ENCODE results near the gene ATP8B3. TPM values are rescaled to one million over a fixed set of nuclear protein-coding genes. Genes with fewer than 3 reads are reported as not detected.

ATP8B3 gene
- total RNA-seq, 1 donor from 2014 or later, result 5.2 TPM

GRCh38 chr19:1779574-1779973 is 32.5 kb downstream of the ATP8B3 start:
- DNase-seq (ENCODE audit: extremely low spot score, unreplicated experiment), result no peak
- H3K27me3 Mint-ChIP-seq (ENCODE audit: unreplicated experiment), result peaks cover 50% of the 10 kb centered on the region
- no peak overlapping the region for H3K4me3 Mint-ChIP-seq (ENCODE audit: unreplicated experiment)
- no peak for TF ChIP-seq CTCF (IDR thresholded peaks at IDR 0.05)
- H3K36me3 Mint-ChIP-seq (ENCODE audit: unreplicated experiment), result no peaks in the 10 kb centered on the region
- no peaks in the 10 kb centered on the region for H3K9me3 Mint-ChIP-seq (ENCODE audit: unreplicated experiment)
- peaks cover 6% of the 10 kb centered on the region for H3K4me1 Mint-ChIP-seq (ENCODE audit: unreplicated experiment)
- no peak overlapping the region for H3K27ac Mint-ChIP-seq (ENCODE audit: unreplicated experiment)

GRCh38 chr19:1777149-1777548 is 34.9 kb downstream of the ATP8B3 start:
- no peaks in the 10 kb centered on the region for H3K36me3 Mint-ChIP-seq (ENCODE audit: unreplicated experiment)
- H3K27me3 Mint-ChIP-seq (ENCODE audit: unreplicated experiment), result peaks cover 64% of the 10 kb centered on the region
- H3K4me1 Mint-ChIP-seq (ENCODE audit: unreplicated experiment), result peaks cover 6% of the 10 kb centered on the region
- H3K9me3 Mint-ChIP-seq (ENCODE audit: unreplicated experiment), result no peaks in the 10 kb centered on the region
- no peak for TF ChIP-seq CTCF (IDR thresholded peaks at IDR 0.05)
- no peak overlapping the region for H3K4me3 Mint-ChIP-seq (ENCODE audit: unreplicated experiment)
- no peak overlapping the region for H3K27ac Mint-ChIP-seq (ENCODE audit: unreplicated experiment)
- DNase-seq (ENCODE audit: extremely low spot score, unreplicated experiment), result no peak

GRCh38 chr19:1776606-1777147 is 35.4 kb downstream of the ATP8B3 start:
- no peak for TF ChIP-seq CTCF (IDR thresholded peaks at IDR 0.05)
- Mint-ChIP-seq H3K36me3 (ENCODE audit: unreplicated experiment) (no peaks in the 10 kb centered on the region), H3K4me3 (ENCODE audit: unreplicated experiment) (no peak overlapping the region), H3K4me1 (ENCODE audit: unreplicated experiment) (peaks cover 6% of the 10 kb centered on the region), H3K27me3 (ENCODE audit: unreplicated experiment) (peaks cover 64% of the 10 kb centered on the region), H3K27ac (ENCODE audit: unreplicated experiment) (no peak overlapping the region), H3K9me3 (ENCODE audit: unreplicated experiment) (no peaks in the 10 kb centered on the region)
- DNase-seq (ENCODE audit: extremely low spot score, unreplicated experiment), result no peak

GRCh38 chr19:1775951-1776605 is 36.0 kb downstream of the ATP8B3 start:
- H3K27me3 Mint-ChIP-seq (ENCODE audit: unreplicated experiment), result peaks cover 65% of the 10 kb centered on the region
- H3K9me3 Mint-ChIP-seq (ENCODE audit: unreplicated experiment), result peaks cover 2% of the 10 kb centered on the region
- no peak overlapping the region for H3K27ac Mint-ChIP-seq (ENCODE audit: unreplicated experiment)
- H3K4me3 Mint-ChIP-seq (ENCODE audit: unreplicated experiment), result no peak overlapping the region
- H3K36me3 Mint-ChIP-seq (ENCODE audit: unreplicated experiment), result no peaks in the 10 kb centered on the region
- no peak for TF ChIP-seq CTCF (IDR thresholded peaks at IDR 0.05)
- peaks cover 6% of the 10 kb centered on the region for H3K4me1 Mint-ChIP-seq (ENCODE audit: unreplicated experiment)
- DNase-seq (ENCODE audit: extremely low spot score, unreplicated experiment), result no peak

GRCh38 chr19:1774989-1775772 is 36.9 kb downstream of the ATP8B3 start:
- DNase-seq (ENCODE audit: extremely low spot score, unreplicated experiment), result no peak
- Mint-ChIP-seq H3K4me1 (ENCODE audit: unreplicated experiment) (peaks cover 6% of the 10 kb centered on the region), H3K36me3 (ENCODE audit: unreplicated experiment) (no peaks in the 10 kb centered on the region), H3K9me3 (ENCODE audit: unreplicated experiment) (peaks cover 9% of the 10 kb centered on the region), H3K27me3 (ENCODE audit: unreplicated experiment) (peaks cover 64% of the 10 kb centered on the region), H3K4me3 (ENCODE audit: unreplicated experiment) (no peak overlapping the region), H3K27ac (ENCODE audit: unreplicated experiment) (no peak overlapping the region)
- peak; percentile 50 for TF ChIP-seq CTCF (IDR thresholded peaks at IDR 0.05)

All from osteocyte (in vitro differentiated cells).